GM23248 (cell line): ENCODE measurements around the gene ATM.

ENCODE experiments used
- EZH2 ChIP-seq: fragments of 200-600 bp; sonication (generic); IDR thresholded peaks from 2 replicates; pipeline ENCODE4 v1.6.1; 2018; ENCODE audit warnings: antibody characterized with exemption, mild to moderate bottlenecking; ENCODE audit not compliant: insufficient read depth, poor library complexity, severe bottlenecking
- EZH2phosphoT487 ChIP-seq: fragments of 200-600 bp; sonication (generic); IDR thresholded peaks from 2 replicates; pipeline ENCODE4 v1.6.1; 2018; ENCODE audit warnings: antibody characterized with exemption, moderate library complexity, mild to moderate bottlenecking, low read depth; ENCODE audit not compliant: insufficient read depth

DNA sequence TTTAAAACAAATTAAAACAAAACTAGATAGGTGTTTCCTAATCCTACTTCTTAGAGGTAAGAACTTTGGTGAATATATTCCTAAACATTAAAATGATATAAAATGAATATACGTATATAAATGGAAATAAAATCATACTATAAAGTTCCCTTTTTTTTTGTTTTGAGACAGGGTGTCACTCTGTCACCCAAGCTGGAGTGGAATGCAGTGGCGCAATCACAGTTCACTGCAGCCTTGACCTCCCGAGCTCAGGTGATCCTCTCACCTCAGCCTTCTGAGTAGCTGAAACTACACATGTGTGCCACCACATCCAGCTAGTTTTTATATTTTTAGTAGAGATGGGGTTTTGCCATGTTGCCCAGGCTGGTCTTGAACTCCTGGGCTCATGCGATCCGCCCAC lies 45.3 kb upstream of the ATM start:
- TF ChIP-seq EZH2, result no peak
- no peak for TF ChIP-seq EZH2phosphoT487
